ENCODE measurements around the gene EEIG1. TPM values are rescaled to one million over a fixed set of nuclear protein-coding genes. Genes with fewer than 3 reads are reported as not detected.

The EEIG1 gene
- total RNA-seq, 1 donor from 2014 or later = 15.0 TPM

DNA sequence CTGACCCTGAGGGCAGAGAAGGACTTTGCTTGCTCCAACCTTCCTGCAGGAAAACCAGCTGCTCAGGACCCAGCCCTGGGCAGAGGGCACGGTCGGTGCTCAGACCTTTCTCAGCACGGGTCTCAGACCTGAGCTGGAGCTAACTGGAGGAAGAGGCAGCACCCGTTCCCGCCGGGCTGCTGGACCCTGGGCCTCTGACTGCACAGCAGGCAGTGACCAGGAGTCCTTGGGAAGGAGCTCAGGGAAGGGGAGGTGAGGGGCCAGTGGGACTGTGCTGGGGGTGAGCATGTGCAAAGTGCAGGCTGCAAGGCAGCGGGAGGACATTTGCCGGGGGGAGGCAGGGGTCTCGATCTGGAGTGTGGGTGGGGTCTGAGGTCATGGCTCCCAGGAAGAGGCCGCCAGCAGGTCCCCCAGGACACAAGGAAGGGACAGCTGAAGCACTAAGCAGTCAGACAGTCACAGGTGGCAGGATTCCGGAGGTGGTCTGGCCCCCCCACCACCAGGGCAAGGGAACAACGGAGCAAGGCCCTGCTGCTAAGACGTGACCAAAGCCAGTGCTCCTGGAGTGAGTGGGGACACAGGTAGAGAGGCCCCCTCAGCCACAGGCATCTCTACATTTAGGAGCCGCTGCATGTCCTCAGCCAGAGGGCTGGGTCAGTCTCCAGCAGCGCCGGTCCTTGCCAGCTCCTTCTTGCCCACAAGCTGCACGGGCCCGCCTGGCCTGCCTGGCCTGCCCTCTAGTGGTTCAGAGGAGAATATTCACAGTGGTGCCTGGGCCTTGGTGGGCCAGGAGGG is 38.4 kb downstream of the EEIG1 start:
- peak in 1 of 2 donors; percentile 64 for DNase-seq (ENCODE audit: low read depth in 2 of 2)

DNA sequence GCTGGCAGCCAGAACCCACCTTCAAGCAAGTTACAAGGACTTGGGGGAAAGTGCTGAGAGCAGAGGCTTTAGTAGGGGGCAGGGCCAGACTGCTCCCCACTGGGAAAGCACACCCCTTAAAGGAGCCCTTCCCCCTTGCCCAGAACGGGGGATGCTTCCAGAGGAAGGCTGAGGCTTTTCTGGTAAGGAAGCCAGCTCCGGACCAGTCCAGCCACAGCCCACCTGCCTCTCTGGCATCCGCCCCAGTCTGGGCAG is 38.9 kb downstream of the EEIG1 start:
- no peak for DNase-seq (ENCODE audit: low read depth in 2 of 2)

DNA sequence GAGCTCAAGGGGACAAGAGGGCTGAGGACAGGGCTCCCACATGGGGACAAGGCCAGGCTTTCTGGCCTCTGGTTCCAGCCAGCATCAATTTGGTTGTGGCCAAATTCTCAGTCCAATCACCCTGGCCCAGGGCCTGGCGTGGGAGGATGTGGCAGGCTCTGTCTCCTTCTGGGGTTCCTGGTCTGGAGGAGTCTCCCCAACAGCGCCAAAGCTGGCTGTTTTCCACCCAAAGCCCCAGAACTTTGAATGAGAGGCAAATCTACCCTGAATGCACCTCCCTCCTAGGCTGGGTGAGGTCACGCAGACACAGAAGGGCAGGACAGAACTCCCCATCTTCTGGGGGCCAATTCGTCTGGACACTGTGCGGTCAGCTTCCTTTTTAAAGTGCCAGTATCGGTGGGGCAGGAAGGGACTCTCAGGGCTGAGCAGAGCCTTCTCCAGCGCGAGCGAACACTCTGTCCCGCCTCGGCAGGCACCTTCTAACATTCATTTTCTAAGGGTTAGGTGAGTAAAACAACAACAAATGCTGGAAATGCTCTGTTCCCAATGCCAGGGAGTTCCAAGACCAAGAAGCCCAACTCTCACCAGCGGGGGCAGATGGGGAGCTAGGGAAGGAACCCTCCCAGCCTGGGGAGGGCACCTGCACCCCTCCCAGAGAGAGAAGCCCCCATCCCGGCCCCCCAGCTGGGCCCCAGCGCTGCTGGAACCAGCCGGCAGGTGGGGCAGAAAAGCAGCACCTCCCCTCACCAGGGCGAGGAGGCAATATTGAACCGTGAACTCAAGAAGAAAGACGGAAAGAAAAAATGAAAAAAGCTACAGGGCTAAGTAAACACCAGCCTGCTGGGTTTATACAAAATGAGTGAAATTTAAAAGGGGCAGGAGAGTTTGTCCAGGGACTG is 39.5 kb downstream of the EEIG1 start:
- DNase-seq (ENCODE audit: low read depth in 2 of 2) = no peak

DNA sequence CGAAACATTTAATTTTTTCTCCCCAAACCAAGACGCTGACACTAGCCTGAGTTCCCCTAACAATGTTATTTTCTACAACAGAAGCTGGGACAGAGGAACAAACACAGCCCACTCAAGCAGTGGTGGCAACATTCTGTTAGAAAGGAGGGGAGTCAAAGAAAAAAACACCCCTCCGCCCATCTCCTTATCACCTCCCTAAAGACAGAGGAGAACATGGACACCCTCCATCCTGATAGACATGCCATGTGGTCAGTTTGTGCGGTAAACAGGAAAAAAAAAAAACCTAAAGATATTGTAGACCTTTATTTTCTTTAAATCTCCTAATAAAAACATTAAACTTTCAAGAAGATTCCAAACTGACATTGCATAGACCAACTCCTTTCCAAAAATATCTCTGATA is 40.2 kb downstream of the EEIG1 start:
- DNase-seq (ENCODE audit: low read depth in 2 of 2) = no peak

DNA sequence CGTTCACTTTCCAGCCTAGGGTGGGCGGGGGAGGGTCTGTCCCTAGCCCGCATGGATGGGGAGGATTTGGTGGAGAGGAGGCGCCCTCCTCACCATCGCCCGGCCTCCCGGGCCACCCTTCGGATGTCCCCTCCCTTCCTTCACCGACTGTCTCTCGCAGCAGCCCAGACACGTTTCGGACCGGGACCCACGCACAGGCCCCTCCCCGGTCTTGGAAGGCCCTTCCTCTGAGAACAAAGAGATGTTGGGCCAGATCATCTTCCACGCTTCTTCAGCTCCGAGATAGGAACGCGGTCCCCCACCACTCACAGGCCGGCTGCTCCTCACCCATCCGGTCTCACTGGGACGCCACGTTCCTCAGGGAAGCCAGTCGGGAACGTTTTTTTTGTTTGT is 42.5 kb downstream of the EEIG1 start:
- DNase-seq (ENCODE audit: low read depth in 2 of 2) = no peak

DNA sequence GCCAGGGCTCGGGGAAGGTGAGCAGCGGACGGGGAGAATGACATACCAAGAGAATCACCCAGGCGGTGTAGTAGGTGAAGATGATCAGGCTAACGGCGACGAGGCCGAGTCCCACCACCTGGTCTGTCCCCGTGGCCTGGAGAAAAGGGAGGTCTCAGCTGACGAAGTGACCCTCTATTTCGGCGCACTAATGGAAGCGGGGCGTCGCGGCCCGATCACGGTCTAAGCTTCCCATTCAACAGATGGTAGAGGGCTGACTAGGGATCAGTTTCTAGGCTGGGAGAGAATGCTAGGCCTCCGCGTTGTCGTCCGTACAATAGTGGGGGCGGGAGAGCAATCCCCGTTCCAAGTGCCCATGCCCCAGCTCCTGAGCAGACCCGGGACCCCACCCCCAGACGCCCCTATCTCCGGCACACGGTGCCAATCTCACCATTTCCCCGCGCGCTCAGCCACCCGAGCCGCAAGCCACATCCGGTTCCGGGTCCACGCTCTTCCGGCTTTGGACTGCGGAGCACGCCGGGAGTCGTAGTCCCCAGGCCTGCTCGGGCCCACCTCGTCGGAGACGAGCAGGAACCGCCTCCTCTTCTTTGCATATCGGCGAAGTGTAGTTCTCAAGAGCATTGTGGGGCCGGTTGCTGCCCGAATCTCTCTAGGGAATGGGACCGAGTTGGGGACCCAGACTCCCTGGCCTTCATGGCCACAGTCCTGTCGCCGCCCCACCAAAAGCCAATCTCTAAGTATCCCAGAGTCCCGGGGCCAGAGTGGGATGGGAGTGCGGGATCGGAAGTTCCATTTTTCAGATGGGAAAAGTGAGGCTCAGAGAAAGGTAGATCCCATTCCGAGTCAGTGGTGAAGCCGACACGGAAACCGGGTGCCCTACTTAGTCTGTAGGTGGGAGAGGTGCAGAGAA is 43.1 kb downstream of the EEIG1 start, which contains the start of gene DPM2:
DPM2 (minus strand) TSS at position 467 of the 910 bp plus-strand sequence; CDS start at position 433, 34 bp downstream.
- peak; percentile 68 to 88 for DNase-seq (ENCODE audit: low read depth in 2 of 2)

DNA sequence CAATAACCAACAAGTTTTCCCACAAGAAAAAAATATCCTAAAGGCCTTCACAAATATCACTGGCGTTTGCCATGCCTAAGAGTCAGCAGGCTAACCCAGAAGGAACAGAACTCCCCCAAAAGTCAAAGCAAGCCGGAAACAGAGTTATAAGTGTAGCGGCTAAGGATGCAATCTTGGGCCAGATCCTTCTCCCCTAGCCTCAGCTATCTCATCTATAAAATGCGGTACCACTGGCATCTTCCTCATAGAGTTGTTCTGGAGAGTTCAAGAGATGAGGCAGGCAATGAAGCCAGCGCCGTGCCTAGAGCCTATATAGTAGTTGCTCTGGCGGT is 43.8 kb downstream of the EEIG1 start:
- DNase-seq (ENCODE audit: low read depth in 2 of 2) = no peak

DNA sequence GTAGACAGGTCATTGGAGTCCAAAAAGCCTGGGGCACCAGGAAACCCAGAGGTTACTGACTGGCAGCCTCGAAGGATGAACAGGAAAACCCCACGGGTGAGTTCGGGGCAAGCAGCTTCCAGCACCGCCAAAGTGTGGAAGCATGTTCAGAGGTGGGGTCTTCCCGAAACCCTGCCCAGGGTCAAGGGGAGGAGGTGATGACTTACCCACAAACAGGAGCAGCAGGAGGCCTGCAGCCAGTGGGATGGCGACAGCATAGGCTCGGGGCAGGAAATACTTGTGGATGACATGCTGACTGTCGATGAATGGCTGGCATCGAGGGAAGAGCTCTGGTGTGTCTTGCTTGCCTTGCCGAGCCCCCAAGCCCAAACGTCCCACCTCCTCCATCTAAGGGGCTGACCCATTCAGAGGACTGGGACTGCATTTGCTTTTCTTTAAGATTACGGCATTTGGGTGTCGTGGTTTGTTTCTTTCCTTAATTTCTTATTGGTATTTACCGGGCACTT is 44.4 kb downstream of the EEIG1 start:
- no peak for DNase-seq (ENCODE audit: low read depth in 2 of 2)

DNA sequence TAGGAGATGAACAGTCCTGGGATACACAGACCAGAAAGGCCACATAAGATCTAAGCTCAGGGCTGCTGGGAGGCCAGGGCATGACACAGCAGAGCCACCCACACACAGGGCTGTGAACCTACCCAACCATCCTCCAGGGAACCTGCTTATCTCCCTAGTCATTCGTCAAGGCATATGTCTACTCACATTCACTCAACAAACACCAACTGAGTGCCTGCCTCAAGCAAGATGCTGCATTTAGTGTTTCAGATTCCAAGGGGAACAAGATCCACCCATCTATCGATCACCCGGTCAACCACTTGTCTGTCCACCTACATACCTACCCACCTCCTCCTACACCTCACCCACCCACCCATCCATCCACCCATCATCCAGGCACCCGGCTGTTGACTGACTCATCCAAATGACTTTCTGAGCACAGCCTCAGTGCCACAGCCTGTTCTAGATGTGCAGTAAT is 45.0 kb downstream of the EEIG1 start:
- no peak for DNase-seq (ENCODE audit: low read depth in 2 of 2)

DNA sequence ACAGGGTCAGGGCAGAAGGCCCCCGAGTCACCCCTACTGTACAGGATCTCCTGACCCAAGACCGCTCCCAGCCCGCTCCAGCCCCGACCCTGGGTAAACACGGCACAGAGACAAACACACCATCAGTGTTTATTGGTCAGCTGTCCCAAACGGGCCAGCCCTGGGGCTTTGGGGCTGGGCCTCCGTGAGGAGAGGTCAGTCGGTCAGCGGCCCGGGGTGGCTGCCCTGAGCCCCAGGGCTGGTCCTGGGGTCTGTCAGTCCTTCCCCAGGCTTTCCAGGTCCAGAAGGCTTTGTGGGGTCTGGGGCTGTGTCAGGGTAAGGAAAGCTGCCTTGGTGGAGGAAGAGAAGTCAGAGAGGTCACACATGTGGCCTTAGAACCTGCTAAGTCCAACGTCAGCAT is 45.8 kb downstream of the EEIG1 start:
- no peak for DNase-seq (ENCODE audit: low read depth in 2 of 2)

DNA sequence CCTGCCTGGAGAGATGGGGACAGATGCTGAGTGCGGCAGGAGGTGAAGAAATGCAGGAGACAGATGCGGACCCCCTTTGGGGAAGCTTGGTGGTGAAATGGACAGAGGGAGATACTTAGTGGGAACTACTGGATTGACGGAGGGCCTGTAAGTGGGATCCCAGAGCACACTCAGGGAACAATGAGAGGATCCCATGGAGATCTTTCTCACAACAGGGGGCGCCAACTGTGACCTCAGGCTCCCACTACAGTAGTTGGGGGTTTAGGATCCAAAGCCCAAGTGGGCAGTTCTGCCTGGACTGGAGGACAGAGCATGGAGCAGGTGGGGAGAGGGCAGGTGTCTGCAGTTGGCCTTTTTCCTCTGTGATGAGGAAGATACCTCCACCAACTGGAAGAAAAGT is 46.5 kb downstream of the EEIG1 start:
- no peak for DNase-seq (ENCODE audit: low read depth in 2 of 2)

DNA sequence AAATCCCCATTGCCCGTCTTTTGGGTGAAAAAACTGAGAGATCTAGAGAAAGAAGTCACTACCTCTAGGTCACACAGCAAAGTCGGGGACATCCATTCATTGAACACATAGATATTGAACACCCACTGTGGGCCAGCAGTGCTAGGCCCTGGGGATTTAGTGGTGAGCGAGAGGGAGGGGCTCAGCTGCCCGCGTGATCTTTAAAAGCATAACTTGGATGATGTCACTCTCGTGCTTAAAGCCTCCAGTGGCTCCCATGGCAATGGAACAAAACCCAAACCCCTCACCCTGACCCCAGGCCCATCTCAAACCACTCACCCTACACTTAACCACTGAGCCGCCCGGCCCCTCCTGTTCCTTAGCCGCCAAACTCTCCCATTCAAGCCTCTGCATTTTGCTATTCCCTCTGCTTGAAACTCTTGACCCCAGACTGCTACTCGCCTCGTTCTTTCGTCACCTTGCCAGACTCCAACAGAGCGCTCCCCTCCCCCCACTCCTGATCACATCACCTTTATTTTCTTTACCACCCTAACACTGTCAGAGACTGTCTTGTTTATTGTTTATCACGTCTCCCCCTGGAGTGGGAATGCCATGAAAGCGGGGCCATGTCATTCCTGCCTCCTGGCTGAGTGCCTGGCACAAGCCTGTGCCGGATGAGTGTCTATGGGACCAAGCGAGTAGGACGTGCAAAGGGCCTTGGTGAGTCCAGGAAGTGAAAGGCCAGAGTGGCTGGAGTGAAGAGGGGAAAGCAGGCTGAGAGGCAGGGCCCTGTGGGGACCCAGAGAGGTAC is 49.5 kb downstream of the EEIG1 start:
- peak; percentile 45 to 70 for DNase-seq (ENCODE audit: low read depth in 2 of 2)

Other genes starting within 250 kb of the EEIG1 start
- 5.3 and 7.6 TPM in 2 replicates for gene TOR2A, start 245.7 kb downstream of the EEIG1 start, total RNA-seq
- gene SH2D3C, start 202.3 kb downstream of the EEIG1 start, total RNA-seq = 61.5 and 100 TPM in 2 replicates
- gene CDK9, start 195.0 kb downstream of the EEIG1 start, total RNA-seq = 75.0 and 93.9 TPM in 2 replicates
- 60.3 and 64.5 TPM in 2 replicates for gene FPGS, start 178.1 kb downstream of the EEIG1 start, total RNA-seq
- 30.0 and 91.3 TPM in 2 replicates for gene ENG, start 126.3 kb downstream of the EEIG1 start, total RNA-seq
- gene AK1, start 103.3 kb downstream of the EEIG1 start, total RNA-seq = 20.4 and 23.0 TPM in 2 replicates
- gene ST6GALNAC6, start 81.4 kb downstream of the EEIG1 start, total RNA-seq = 23.4 and 35.7 TPM in 2 replicates
- 27.3 and 32.2 TPM in 2 replicates for gene ST6GALNAC4, start 63.9 kb downstream of the EEIG1 start, total RNA-seq
- 0.39 and 1.0 TPM in 2 replicates for gene PIP5KL1, start 50.2 kb downstream of the EEIG1 start, total RNA-seq
- gene DPM2, start 43.1 kb downstream of the EEIG1 start, total RNA-seq = 8.9 and 17.7 TPM in 2 replicates
- gene NAIF1, start 86.3 kb upstream of the EEIG1 start, total RNA-seq = 9.1 and 10.2 TPM in 2 replicates
- gene SLC25A25, start 87.2 kb upstream of the EEIG1 start, total RNA-seq = 25.8 and 45.6 TPM in 2 replicates
- gene PTGES2, start 146.7 kb upstream of the EEIG1 start, total RNA-seq = 67.3 and 73.2 TPM in 2 replicates
- gene LCN2, start 168.5 kb upstream of the EEIG1 start, total RNA-seq = not detected in 2 replicates
- 26.3 and 62.5 TPM in 2 replicates for gene BBLN, start 179.3 kb upstream of the EEIG1 start, total RNA-seq
- 11.7 and 18.3 TPM in 2 replicates for gene CIZ1, start 210.6 kb upstream of the EEIG1 start, total RNA-seq
- gene DNM1, start 222.4 kb upstream of the EEIG1 start, total RNA-seq = 0.13 and 0.38 TPM in 2 replicates